ENCODE results near the gene GCNT3. TPM values are rescaled to one million over a fixed set of nuclear protein-coding genes. Genes with fewer than 3 reads are reported as not detected.
A peak's percentile ranks its signal among the peaks of the same experiment; 100 is the strongest.

GCNT3 gene
- total and polyA plus RNA-seq, 2 of the 8 experiments (the other 6 are each of a cell fraction or from before 2014, with no cell fraction given) = not detected

DNA sequence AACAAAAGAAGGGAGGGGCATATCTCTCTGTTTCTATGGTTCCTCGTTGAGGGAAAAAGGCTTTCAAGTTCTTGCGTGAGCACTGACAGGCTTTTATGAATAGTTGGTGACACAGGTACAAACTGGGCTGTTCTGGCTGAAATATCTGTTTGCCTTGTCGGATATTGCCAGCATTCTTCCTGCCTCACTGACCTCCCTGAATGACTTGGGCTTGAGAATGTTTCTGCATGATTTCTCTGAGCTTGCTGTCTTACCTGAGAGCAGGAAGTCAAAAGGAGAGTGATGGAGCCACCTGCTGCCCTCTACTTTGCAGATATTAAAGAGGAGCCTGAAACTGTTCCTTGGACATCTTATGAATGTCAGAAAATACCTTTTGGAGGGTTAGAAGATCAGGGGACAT lies 4.8 kb downstream of the GCNT3 start:
- Histone ChIP-seq H3K9me3 (ENCODE audit: insufficient read depth in 2 of 2, low read depth in 1 of 2, low read length in 1 of 2) (no peaks in the 10 kb centered on the region), H2BK15ac (ENCODE audit: low read length) (no peak overlapping the region), H3K4me3 (ENCODE audit: extremely low read depth in 1 of 4, insufficient read depth in 2 of 4, low read depth in 3 of 4, low read length in 4 of 4) (no peak overlapping the region), H3K9ac (replicated peaks in 1 of 4; ENCODE audit: extremely low read depth in 1 of 4, low read depth in 3 of 4, low read length in 3 of 4) (no peak overlapping the region), H3K23me2 (ENCODE audit: low read depth, low read length) (no peaks in the 10 kb centered on the region), H3K4me2 (ENCODE audit: insufficient read depth in 1 of 2, low read depth in 2 of 2, low read length in 2 of 2) (no peak overlapping the region), H3K79me1 (ENCODE audit: low read depth, low read length) (no peaks in the 10 kb centered on the region), H3K27me3 (replicated peaks in 1 of 4; ENCODE audit: control insufficient read depth in 3 of 4, extremely low read depth in 1 of 4, insufficient read depth in 3 of 4, low read length in 3 of 4) (no peaks in the 10 kb centered on the region), H3K27ac (ENCODE audit: low read depth, low read length) (no peak overlapping the region), H2AFZ (ENCODE audit: low read length) (no peak overlapping the region), H3K18ac (ENCODE audit: extremely low read depth, low read length) (no peak overlapping the region), H2BK12ac (ENCODE audit: low read depth, low read length) (no peak overlapping the region), H3K4ac (replicated peaks; ENCODE audit: insufficient read length, low read depth, low read length) (no peak overlapping the region), H3K23ac (ENCODE audit: insufficient read length) (no peak overlapping the region), H2BK5ac (ENCODE audit: low read depth, low read length) (no peak overlapping the region), H2BK20ac (ENCODE audit: low read length) (no peak overlapping the region), H3K4me1 (replicated peaks in 1 of 4; ENCODE audit: control insufficient read depth in 3 of 4, insufficient read depth in 4 of 4, low read length in 3 of 4) (no peaks in the 10 kb centered on the region), H3K36me3 (ENCODE audit: control insufficient read depth in 2 of 4, insufficient read depth in 4 of 4, low read length in 3 of 4) (no peaks in the 10 kb centered on the region), H2AK5ac (ENCODE audit: low read depth, low read length) (no peak overlapping the region), H4K5ac (ENCODE audit: insufficient read length, low read depth, low read length) (no peak overlapping the region), H3K79me2 (ENCODE audit: control insufficient read depth in 1 of 2, insufficient read depth in 2 of 2, low read length in 2 of 2) (no peaks in the 10 kb centered on the region), H4K91ac (replicated peaks; ENCODE audit: insufficient read length, low read length) (no peak overlapping the region), H2BK120ac (replicated peaks; ENCODE audit: low read depth, low read length) (no peak overlapping the region), H4K20me1 (replicated peaks in 1 of 2; ENCODE audit: control insufficient read depth in 1 of 2, insufficient read depth in 2 of 2, low read length in 2 of 2) (no peaks in the 10 kb centered on the region), H4K8ac (ENCODE audit: extremely low read depth, insufficient read depth, low read length) (no peak overlapping the region), H3K14ac (ENCODE audit: insufficient read length) (no peak overlapping the region), H3K56ac (replicated peaks; ENCODE audit: insufficient read length, low read depth, low read length) (no peak overlapping the region)
- 91% methylated on average over 3 of the region's 3 CpGs; no CpG with 5 or more reads in 1 of the 2 experiments for WGBS, 2 experiments (ENCODE audit: extremely low coverage in 1 of 2, insufficient coverage in 1 of 2, insufficient read length in 1 of 2, insufficient replicate concordance in 2 of 2, low coverage in 1 of 2, low lambda C conversion rate in 2 of 2, missing lambda C conversion rate in 1 of 2)
- DNase-seq (ENCODE audit: low read depth in 1 of 2, low spot score in 2 of 2) (no peak), FAIRE-seq (no peak)
- ChIA-PET CTCF (ENCODE audit: partially characterized antibody) (interaction anchor here (0.5 to 6.6 kb wide), 6 partner anchors 16 to 87 kb away, joined by 3 to 39 read pairs (median 4); no protein-coding TSS in a partner anchor), POLR2A (ENCODE audit: partially characterized antibody) (no interaction called here)
- peak; percentile 16 to 27; a peak in 1 of 4 replicates for TF ChIP-seq RAD21 (IDR thresholded peaks at IDR 0.05 in 1 of 2, conservative IDR thresholded peaks at IDR 0.05 in 1 of 2; ENCODE audit: low read depth in 2 of 2, low read length in 2 of 2)
- TF ChIP-seq, protein P1, sequence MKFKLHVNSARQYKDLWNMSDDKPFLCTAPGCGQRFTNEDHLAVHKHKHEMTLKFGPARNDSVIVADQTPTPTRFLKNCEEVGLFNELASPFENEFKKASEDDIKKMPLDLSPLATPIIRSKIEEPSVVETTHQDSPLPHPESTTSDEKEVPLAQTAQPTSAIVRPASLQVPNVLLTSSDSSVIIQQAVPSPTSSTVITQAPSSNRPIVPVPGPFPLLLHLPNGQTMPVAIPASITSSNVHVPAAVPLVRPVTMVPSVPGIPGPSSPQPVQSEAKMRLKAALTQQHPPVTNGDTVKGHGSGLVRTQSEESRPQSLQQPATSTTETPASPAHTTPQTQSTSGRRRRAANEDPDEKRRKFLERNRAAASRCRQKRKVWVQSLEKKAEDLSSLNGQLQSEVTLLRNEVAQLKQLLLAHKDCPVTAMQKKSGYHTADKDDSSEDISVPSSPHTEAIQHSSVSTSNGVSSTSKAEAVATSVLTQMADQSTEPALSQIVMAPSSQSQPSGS (IDR thresholded peaks at IDR 0.05; ENCODE audit: low read length) = no peak
- TF ChIP-seq, protein P2, sequence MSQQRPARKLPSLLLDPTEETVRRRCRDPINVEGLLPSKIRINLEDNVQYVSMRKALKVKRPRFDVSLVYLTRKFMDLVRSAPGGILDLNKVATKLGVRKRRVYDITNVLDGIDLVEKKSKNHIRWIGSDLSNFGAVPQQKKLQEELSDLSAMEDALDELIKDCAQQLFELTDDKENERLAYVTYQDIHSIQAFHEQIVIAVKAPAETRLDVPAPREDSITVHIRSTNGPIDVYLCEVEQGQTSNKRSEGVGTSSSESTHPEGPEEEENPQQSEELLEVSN (IDR thresholded peaks at IDR 0.05) = no peak
